Erythroblast (primary cell): ENCODE measurements around the gene CPE.

Source experiments
- DNase-seq, 2 experiments: peaks; one replicate each; lab custom pipeline; 2025; lab: John Stamatoyannopoulos, UW
- GATA1 ChIP-seq: IDR thresholded peaks from 2 replicates; pipeline ENCODE4 v1.6.1; 2011; ENCODE audit warnings: low read depth, mild to moderate bottlenecking, control low read depth, low read length, moderate library complexity
- POLR2A ChIP-seq: IDR thresholded peaks from 2 replicates; pipeline ENCODE4 v1.6.1; 2011; ENCODE audit warnings: mild to moderate bottlenecking, low read length

Gene CPE

DNA sequence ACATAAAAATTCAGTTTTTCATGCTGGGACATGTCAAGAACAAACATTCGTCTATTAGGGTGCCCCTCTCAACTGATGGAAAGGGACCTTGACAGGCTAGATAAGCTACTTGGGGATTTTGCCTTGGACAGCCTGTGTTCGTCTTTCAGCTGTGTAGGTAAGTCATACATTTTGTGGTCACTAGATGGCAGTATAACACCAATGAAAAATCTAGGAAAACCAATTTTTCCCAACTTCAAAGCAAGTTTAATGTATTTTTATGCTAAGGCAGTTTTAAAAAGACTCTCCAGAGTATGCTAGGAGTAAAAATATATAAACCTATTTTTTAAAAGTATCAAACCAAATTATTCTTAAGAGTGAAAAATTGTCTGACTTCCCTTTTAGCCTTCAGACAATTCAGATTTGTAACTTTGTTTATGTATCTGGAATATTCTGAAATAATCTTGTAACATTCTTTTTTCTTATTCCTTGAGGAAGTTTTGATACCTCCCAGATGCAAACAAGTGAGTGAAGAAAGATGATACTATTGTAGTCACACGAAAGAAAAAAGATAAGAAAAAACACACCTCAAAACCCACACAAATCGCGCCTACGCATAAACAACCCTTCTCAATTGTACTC lies 158.3 kb downstream of the CPE start:
- peak; percentile 36 to 62 for DNase-seq
- TF ChIP-seq POLR2A (no peak), GATA1 (no peak)

DNA sequence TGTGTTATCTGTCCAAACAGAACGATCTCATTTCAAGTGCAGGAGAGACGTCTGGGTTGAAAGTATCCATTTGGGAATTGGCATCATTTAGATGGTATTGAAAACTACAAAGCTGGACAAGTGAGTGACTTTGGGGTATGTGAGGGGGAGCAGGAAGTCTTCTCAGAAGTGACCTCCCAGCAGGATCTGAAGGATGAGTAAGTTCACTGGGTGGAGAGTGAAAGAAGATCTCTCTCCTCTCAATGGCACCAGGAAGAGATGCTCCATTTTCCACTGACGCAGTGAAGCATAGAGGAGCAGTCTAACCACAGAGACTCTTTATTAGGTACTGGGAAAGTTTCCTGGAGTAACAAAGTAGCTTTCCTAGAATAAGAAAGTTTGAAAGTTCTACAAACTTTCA lies 161.0 kb downstream of the CPE start:
- TF ChIP-seq POLR2A (no peak), GATA1 (no peak)
- no peak for DNase-seq

DNA sequence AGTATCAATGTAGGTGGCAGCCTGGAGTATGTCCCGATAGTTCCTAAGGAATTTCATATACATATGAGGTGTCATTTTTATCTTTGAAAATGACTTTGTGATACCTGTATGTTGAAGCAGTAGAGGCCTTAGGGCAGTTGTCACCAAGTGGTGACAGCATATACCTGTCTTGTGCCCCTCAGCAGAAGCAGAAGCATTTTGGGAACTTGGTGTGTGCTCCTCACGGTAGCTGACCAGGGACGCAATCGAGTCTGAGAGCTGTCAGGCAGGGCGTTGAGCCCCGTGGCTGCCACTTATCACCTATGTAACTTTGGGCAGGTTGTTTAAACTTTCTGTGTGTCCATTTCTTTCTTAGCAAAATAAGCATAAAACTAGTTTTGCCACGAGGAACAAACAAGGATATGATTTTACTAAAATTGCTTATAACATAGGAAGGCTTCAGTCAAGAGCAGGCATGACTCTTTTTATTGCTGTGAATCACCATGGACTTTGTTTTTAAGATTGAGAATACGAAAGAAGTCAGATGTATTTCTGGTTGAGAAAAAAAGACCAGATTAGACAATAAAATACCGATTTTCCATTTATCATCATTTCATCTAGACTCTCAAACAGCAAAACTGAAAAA lies 161.5 kb downstream of the CPE start:
- no peak for DNase-seq
- TF ChIP-seq POLR2A (no peak), GATA1 (no peak)

DNA sequence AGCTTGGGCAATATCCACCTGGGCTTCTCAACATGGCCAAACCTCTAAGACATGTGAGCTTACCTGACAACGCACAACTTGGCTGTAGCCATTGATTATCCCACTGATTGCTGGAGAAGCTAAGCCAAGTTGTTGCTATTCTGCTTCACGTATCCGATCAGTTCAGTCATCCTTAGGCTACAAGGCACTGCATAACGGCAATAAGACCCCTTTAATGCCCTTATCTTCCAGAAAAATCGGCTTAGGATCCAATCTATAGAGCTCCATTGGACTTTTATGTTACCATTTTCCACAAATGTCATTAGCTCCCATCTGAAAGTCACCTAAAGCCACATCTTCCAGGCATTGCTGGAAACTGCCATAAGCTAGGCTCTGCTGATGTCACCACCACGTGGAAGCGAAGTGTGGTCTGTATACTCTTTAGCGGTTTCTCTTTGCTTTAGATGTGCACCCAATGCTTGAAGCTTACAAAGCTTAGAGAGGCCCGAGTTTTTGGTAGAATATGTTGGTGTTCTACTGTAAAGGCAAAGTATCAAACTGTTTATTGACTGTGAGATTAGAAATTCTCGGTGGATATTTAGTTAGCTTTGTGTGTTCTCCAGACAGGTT lies 163.1 kb downstream of the CPE start:
- TF ChIP-seq POLR2A, result no peak
- no peak for TF ChIP-seq GATA1
- no peak for DNase-seq

DNA sequence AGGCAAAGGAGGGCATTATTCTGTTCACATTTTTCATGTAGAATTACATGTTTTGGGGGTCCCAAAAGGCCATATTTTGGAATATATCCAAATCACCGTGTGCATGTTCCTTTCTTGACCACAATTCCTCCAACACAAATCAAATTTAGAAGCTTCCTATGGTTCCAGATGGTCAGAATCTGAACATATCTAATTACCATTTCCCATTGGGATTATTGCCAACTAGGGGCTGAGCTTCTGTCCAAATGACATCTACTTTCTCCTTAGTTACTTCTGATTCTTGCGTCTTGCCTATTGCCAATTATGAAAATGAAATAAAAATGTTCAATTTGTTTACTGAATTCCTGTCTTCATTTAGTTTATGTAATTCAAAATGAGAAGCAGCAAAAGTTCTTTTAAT lies 163.7 kb downstream of the CPE start:
- TF ChIP-seq GATA1 (no peak), POLR2A (no peak)
- DNase-seq, result no peak
